Esophagus muscularis mucosa (tissue), 4 donors: ENCODE results near the gene GDI1. TPM values are rescaled to one million over a fixed set of nuclear protein-coding genes. Genes with fewer than 3 reads are reported as not detected.
A peak's percentile ranks its signal among the peaks of the same experiment; 100 is the strongest.

ENCODE experiments used
- DNase-seq: peaks from one replicate; pipeline ENCODE4 v3.0.0-alpha.2; 2017; ENCODE audit errors: extremely low spot score
- H3K27ac ChIP-seq, 4 donors: fragments of 200-600 bp; sonication (generic); replicated peaks in 1 of 4; 1 replicate in 3 of 4; 2 replicates in 1 of 4; pipeline ENCODE4 v1.5.1; 2016 to 2019; ENCODE audit warnings: mild to moderate bottlenecking in 1 of 4
- H3K27me3 ChIP-seq, 4 donors: fragments of 200-600 bp; sonication (generic); one replicate each; pipeline versions ENCODE4 v1.5.1 to v1.6.0; 2016 to 2019
- H3K36me3 ChIP-seq, 4 donors: fragments of 200-600 bp; sonication (generic); one replicate each; pipeline ENCODE4 v1.5.1; 2016 to 2019
- H3K4me1 ChIP-seq, 4 donors: fragments of 200-600 bp; sonication (generic); one replicate each; pipeline ENCODE4 v1.5.1; 2016 to 2019
- H3K4me3 ChIP-seq, 4 donors: fragments of 200-600 bp; sonication (generic); 1 replicate in 2 of 4; 2 replicates in 2 of 4; pipeline ENCODE4 v1.5.1; 2016 to 2019; ENCODE audit warnings: mild to moderate bottlenecking in 4 of 4, moderate library complexity in 1 of 4
- H3K9me3 ChIP-seq, 4 donors: fragments of 200-600 bp; sonication (generic); 1 replicate in 3 of 4; 2 replicates in 1 of 4; pipeline ENCODE4 v1.5.1; 2016 to 2019
- CTCF ChIP-seq, 3 experiments: fragments of 200-600 bp in 2 of 3; fragments of 450-650 bp in 1 of 3; sonication (generic) in 2 of 3; IDR thresholded peaks; one replicate each; pipeline ENCODE4 v1.5.1; 2017 to 2019; ENCODE audit warnings: antibody characterized with exemption in 3 of 3, mild to moderate bottlenecking in 2 of 3, moderate library complexity in 1 of 3
- EP300 ChIP-seq: sonication (generic); formaldehyde crosslinking; IDR thresholded peaks from one replicate; pipeline ENCODE4 v1.6.1; 2017; ENCODE audit warnings: antibody characterized with exemption
- POLR2A ChIP-seq: fragments of 450-650 bp; IDR thresholded peaks from one replicate; pipeline ENCODE4 v1.6.1; 2017; ENCODE audit warnings: antibody characterized with exemption, moderate library complexity, mild to moderate bottlenecking, low read depth
- POLR2AphosphoS5 ChIP-seq, 2 donors: sonication (generic); formaldehyde crosslinking; IDR thresholded peaks; one replicate each; pipeline ENCODE4 v1.6.1; 2017; ENCODE audit warnings: antibody characterized with exemption in 2 of 2
- WGBS: methylation state at CpG from one replicate; pipeline ENCODE4 v1.1.5; 2018; 5-methylcytosine and 5-hydroxymethylcytosine counted together
- intact Hi-C: fragments of 100-400 bp; cut with DNase I; formaldehyde crosslinking; loops from one replicate; pipeline ENCODE4 v1.15.1; 2023
- total RNA-seq, 4 donors: library from RNA; depleted of rRNA; stranded (reverse); fragments of >200 nt; gene quantifications; one replicate each; pipeline versions ENCODE4 v1.1.0 to v1.2.1, GENCODE V29; 2016

GDI1 gene
- total RNA-seq, 4 donors from 2014 or later = 105 to 148 (median 128) TPM

GRCh38 chrX:154477891-154478477, 41.0 kb downstream of the GDI1 start:
- Histone ChIP-seq H3K27me3 (no peaks in the 10 kb centered on the region), H3K4me3 (peak overlapping the region; percentile 55 to 69 (median 58)), H3K36me3 (peaks cover 0 to 2% (median 0%) of the 10 kb centered on the region in 4 donors), H3K27ac (peak overlapping the region; percentile 78 to 87 (median 82)), H3K4me1 (peaks cover 0 to 14% (median 13%) of the 10 kb centered on the region in 4 donors), H3K9me3 (no peaks in the 10 kb centered on the region)
- 76% methylated on average over 17 of the region's 24 CpGs for WGBS
- no peak for DNase-seq
- TF ChIP-seq POLR2AphosphoS5 (IDR thresholded peaks at IDR 0.05) (no peak), EP300 (no peak)
- intact Hi-C loops = no loop called here

GRCh38 chrX:154478728-154479622, 42.0 kb downstream of the GDI1 start, which contains the start of gene LAGE3:
Gene LAGE3 (minus strand): TSS chrX:154479281. CDS start chrX:154478915, 366 bp downstream.
- intact Hi-C loops = no loop called here
- Histone ChIP-seq H3K36me3 (peaks cover 0 to 2% (median 0%) of the 10 kb centered on the region in 4 donors), H3K27me3 (no peaks in the 10 kb centered on the region), H3K27ac (peak within 1 kb of the TSS; percentile 78 to 87 (median 82)), H3K9me3 (no peaks in the 10 kb centered on the region), H3K4me3 (peak within 1 kb of the TSS; percentile 55 to 69 (median 58)), H3K4me1 (peaks cover 0 to 14% (median 13%) of the 10 kb centered on the region in 4 donors)
- WGBS = 61% methylated on average over 38 of the region's 85 CpGs
- TF ChIP-seq POLR2A (peak; percentile 33), EP300 (no peak), CTCF (IDR thresholded peaks at IDR 0.05) (no peak), POLR2AphosphoS5 (IDR thresholded peaks at IDR 0.05) (peak; percentile 73 to 77)
- DNase-seq = peak; percentile 97

- intact Hi-C loops = no loop called here
- DNase-seq = no peak
These were observed 44.2 kb downstream of the GDI1 start for GRCh38 chrX:154481195-154481594.

GRCh38 chrX:154481911-154482601, 45.1 kb downstream of the GDI1 start:
- H3K27me3 ChIP-seq = no peaks in the 10 kb centered on the region
- TF ChIP-seq EP300 (no peak), POLR2A (no peak), POLR2AphosphoS5 (IDR thresholded peaks at IDR 0.05) (no peak), CTCF (IDR thresholded peaks at IDR 0.05) (no peak)
- H3K4me3 ChIP-seq = no peak overlapping the region
- 87% methylated on average over 14 of the region's 14 CpGs for WGBS
- H3K36me3 ChIP-seq = peaks cover 0 to 15% (median 13%) of the 10 kb centered on the region in 4 donors
- no peak for DNase-seq
- no peaks in the 10 kb centered on the region for H3K9me3 ChIP-seq
- intact Hi-C loops = no loop called here
- peaks cover 13 to 36% (median 35%) of the 10 kb centered on the region in 4 donors for H3K4me1 ChIP-seq
- H3K27ac ChIP-seq = no peak overlapping the region

More at GRCh38 chrX:154481195-154481594, 44.2 kb downstream of the GDI1 start:
- no peak for TF ChIP-seq POLR2AphosphoS5 (IDR thresholded peaks at IDR 0.05)
- TF ChIP-seq CTCF (IDR thresholded peaks at IDR 0.05) = no peak
- TF ChIP-seq EP300 = no peak
- TF ChIP-seq POLR2A = no peak
- Histone ChIP-seq H3K4me1 (peaks cover 11 to 32% (median 32%) of the 10 kb centered on the region in 4 donors), H3K9me3 (no peaks in the 10 kb centered on the region), H3K27ac (no peak overlapping the region), H3K4me3 (no peak overlapping the region), H3K36me3 (peaks cover 0 to 15% (median 13%) of the 10 kb centered on the region in 4 donors), H3K27me3 (no peaks in the 10 kb centered on the region)
- WGBS = 85% methylated on average over 5 of the region's 5 CpGs
